Astrocyte of the cerebellum (primary cell): ENCODE data around the gene TEP1.
A peak's percentile ranks its signal among the peaks of the same experiment; 100 is the strongest.

Experiments
- DNase-seq: peaks from one replicate; pipeline ENCODE4 v3.0.0-alpha.2; 2011; ENCODE audit warnings: low read depth
- H3K4me3 ChIP-seq: 2 replicates; pipeline ENCODE4 v1.5.1; 2011; ENCODE audit warnings: mild to moderate bottlenecking, low read depth, low read length, moderate library complexity
- in situ Hi-C: cut with HindIII; loops from 2 replicates; pipeline ENCODE4 v1.10.0; 2017; ENCODE audit warnings: low sequenced_read_pairs
- TF ChIP-seq, protein P1 (sequence below): IDR thresholded peaks from 2 replicates; pipeline ENCODE4 v1.5.1; 2012; ENCODE audit warnings: low read length, low read depth, moderate library complexity, mild to moderate bottlenecking; ENCODE audit errors: missing control alignments

The TEP1 gene

DNA sequence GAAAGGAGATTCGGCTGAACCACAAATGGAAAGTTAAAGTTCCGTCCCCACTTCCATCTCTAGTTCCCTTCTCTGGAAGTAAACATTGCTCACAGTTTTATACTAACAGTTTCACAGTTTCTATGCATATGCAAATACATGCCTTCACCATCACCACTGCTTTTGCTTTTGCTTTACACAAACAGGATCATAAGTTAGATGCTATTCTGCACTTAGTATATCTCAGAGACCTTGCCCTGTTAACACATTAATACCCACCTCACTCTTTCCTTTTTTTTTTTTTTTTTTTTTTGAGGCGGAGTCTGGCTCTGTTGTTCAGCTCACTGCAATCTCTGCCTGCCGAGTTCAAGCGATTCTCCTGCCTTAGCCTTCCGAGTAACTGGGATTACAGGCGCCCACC, 890 bp downstream of the TEP1 start:
- TF ChIP-seq, protein P1, sequence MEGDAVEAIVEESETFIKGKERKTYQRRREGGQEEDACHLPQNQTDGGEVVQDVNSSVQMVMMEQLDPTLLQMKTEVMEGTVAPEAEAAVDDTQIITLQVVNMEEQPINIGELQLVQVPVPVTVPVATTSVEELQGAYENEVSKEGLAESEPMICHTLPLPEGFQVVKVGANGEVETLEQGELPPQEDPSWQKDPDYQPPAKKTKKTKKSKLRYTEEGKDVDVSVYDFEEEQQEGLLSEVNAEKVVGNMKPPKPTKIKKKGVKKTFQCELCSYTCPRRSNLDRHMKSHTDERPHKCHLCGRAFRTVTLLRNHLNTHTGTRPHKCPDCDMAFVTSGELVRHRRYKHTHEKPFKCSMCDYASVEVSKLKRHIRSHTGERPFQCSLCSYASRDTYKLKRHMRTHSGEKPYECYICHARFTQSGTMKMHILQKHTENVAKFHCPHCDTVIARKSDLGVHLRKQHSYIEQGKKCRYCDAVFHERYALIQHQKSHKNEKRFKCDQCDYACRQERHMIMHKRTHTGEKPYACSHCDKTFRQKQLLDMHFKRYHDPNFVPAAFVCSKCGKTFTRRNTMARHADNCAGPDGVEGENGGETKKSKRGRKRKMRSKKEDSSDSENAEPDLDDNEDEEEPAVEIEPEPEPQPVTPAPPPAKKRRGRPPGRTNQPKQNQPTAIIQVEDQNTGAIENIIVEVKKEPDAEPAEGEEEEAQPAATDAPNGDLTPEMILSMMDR: no peak
- DNase-seq: no peak
- H3K4me3 ChIP-seq: peak overlapping the region; percentile 92
- in situ Hi-C loops: loop anchor here (5.0 kb wide), 1 partner anchor 60 kb away; no protein-coding TSS in a partner anchor

DNA sequence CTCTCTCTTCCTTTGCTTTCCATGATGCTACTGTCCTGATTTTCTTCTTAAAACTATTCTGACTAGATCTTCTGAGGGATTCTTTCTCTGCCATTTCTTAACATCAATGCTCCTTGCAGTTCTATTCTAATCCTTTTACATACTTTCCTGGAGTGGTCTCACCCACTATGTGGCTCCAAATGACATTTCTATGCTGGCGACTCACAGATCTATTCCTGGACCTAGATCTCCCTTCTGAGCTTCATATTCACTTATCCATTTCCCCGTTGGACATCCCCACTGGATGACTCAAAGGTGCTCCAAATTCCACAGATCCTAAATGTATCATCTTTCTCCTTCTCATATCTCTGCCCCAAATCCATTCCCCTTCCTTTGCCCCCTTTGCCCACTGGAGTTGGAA, 4.1 kb downstream of the TEP1 start:
- no peak for DNase-seq
- TF ChIP-seq, protein P1: no peak

DNA sequence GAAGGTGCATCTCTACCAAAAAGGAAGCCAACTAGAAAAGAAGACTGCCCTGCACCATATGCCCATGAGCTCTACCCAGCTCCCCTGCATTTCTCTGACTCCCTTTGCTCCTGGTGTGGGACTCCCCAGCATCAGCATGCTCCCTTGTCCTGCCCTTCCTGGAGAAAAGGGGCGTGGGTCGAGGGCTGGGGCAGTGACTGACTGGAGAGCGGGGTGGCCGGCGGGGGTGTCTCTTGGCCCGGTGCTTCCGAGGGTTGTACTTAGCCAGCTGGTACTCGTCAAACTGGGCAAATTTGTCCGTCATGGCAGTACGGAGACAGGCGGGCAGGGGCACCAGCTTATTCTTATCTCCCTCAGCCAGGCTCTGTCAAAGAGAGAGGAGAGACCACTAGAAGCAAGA, 9.8 kb downstream of the TEP1 start:
- TF ChIP-seq, protein P1: no peak
- no peak for DNase-seq
- H3K4me3 ChIP-seq: no peak overlapping the region
- in situ Hi-C loops: no loop called here

More for the DNA sequence above, 4.1 kb downstream of the TEP1 start:
- in situ Hi-C loops: no loop called here
- H3K4me3 ChIP-seq: no peak overlapping the region

DNA sequence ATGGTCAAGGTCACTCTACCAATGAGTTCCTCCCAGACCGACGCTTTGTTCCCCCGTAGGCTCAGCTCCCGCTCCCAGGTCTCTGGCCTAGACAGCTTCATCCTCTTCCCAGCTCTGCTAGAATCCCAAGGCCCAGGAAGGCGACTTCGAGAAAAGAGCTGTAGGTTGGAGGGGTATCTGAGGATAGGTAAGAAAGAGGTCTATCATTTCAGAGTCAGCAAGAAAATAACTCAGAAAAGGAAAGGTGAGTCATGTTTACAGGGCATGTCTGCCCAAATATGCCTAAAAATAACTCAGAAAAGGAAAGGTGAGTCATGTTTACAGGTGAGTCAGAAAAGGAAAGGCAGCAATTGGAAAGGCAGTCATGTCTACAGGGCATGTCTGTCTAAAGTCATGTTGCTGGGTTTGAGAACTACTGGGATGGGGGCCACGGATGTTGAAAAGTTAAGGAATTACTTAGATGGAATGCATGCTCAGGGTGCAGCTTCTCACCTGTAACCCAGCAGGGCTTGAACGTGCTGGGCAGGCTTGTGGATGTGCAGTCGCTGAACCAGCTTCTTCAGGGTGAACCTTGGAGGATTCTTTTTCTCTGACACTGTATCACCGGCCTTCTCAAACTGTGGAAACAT, 12.2 kb downstream of the TEP1 start:
- H3K4me3 ChIP-seq: no peak overlapping the region
- in situ Hi-C loops: no loop called here
- DNase-seq: no peak
- TF ChIP-seq, protein P1: no peak

DNA sequence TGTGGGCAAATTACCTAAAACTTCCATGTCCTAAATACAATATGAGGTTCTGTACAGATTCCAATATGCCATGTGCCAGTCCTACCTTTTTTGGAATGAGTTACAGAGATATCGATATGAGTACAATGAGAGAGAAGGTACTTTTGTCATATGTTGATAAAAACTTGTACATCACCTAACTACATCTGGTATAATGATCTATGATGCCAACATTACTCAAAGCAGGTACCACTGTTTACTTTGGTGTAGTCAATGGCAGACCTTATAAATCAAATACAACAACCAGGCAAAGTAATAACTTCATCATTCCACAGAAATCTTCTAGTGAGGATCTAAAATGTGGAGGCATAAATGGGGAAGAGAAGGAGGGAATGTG, 12.7 kb downstream of the TEP1 start:
- TF ChIP-seq, protein P1: no peak
- no peak overlapping the region for H3K4me3 ChIP-seq
- in situ Hi-C loops: no loop called here
- DNase-seq: no peak

DNA sequence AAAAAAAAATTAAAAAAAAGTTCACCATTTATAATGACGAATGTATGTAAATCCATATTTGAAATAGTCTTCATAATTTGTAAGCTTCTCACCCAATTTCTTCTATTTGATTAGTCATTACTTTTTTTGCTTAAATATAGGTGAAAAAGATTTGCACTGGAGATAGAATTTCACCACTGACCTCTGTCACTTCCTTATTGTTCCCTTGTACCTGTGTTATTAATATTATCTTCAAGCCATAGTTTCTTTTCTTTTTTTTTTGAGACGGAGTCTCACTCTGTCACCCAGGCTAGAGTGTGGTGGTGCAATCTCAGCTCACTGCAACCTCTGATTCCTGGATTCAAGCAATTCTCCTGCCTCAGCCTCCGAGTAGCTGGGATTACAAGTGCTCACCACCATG, 15.8 kb downstream of the TEP1 start:
- TF ChIP-seq, protein P1: no peak
- no peak overlapping the region for H3K4me3 ChIP-seq
- in situ Hi-C loops: loop anchor here (5.0 kb wide), 1 partner anchor 75 kb away; no protein-coding TSS in a partner anchor
- no peak for DNase-seq
